Gastroesophageal sphincter (tissue), 4 donors: ENCODE data around the gene YKT6. TPM values are rescaled to one million over a fixed set of nuclear protein-coding genes. Genes with fewer than 3 reads are reported as not detected.

Source experiments
- ATAC-seq: fragments of 150-250 bp; one replicate; pipeline ENCODE4 v1.9.1; 2016; ENCODE audit warnings: mild to moderate bottlenecking, moderate library complexity
- H3K27ac ChIP-seq, 4 donors: fragments of 200-600 bp; sonication (generic) in 3 of 4; 1 replicate in 3 of 4; 2 replicates in 1 of 4; pipeline ENCODE4 v1.5.1; 2016 to 2019
- H3K27me3 ChIP-seq: fragments of 200-600 bp; sonication (generic); one replicate; pipeline ENCODE4 v1.5.1; 2019
- H3K36me3 ChIP-seq, 2 donors: fragments of 200-600 bp; sonication (generic); one replicate each; pipeline ENCODE4 v1.5.1; 2019; ENCODE audit warnings: control low read depth in 1 of 2
- H3K4me1 ChIP-seq, 3 donors: fragments of 200-600 bp; sonication (generic); 1 replicate in 2 of 3; 2 replicates in 1 of 3; pipeline ENCODE4 v1.5.1; 2016 to 2019; ENCODE audit warnings: control low read depth in 2 of 3
- H3K4me3 ChIP-seq, 2 donors: fragments of 200-600 bp; sonication (generic); one replicate each; pipeline ENCODE4 v1.5.1; 2019; ENCODE audit warnings: mild to moderate bottlenecking in 1 of 2, moderate library complexity in 1 of 2
- H3K9me3 ChIP-seq, 3 donors: fragments of 200-600 bp; sonication (generic); one replicate each; pipeline ENCODE4 v1.5.1; 2017 to 2019; ENCODE audit warnings: control low read depth in 2 of 3
- EP300 ChIP-seq: sonication (generic); formaldehyde crosslinking; IDR thresholded peaks from one replicate; pipeline ENCODE4 v1.6.1; 2017; ENCODE audit warnings: antibody characterized with exemption, mild to moderate bottlenecking
- POLR2A ChIP-seq, 2 donors: fragments of 450-650 bp; IDR thresholded peaks; one replicate each; pipeline ENCODE4 v1.6.1; 2017; ENCODE audit warnings: antibody characterized with exemption in 2 of 2, mild to moderate bottlenecking in 2 of 2, moderate library complexity in 1 of 2
- POLR2AphosphoS5 ChIP-seq: sonication (generic); formaldehyde crosslinking; IDR thresholded peaks from one replicate; pipeline ENCODE4 v1.6.1; 2017; ENCODE audit warnings: antibody characterized with exemption
- WGBS, 2 donors: methylation state at CpG; one replicate each; pipeline ENCODE4 v1.1.5; 2018; ENCODE audit warnings: low coverage in 1 of 2; 5-methylcytosine and 5-hydroxymethylcytosine counted together
- total RNA-seq, 4 donors: library from RNA; depleted of rRNA; stranded (reverse); fragments of >200 nt; gene quantifications; one replicate each; pipeline ENCODE4 v1.1.0, GENCODE V29; 2016
- TF ChIP-seq, protein P1 (sequence below), 4 experiments: fragments of 200-600 bp in 2 of 4; fragments of 450-650 bp in 2 of 4; sonication (generic) in 1 of 4; IDR thresholded peaks; one replicate each; pipeline ENCODE4 v1.5.1; 2017 to 2019; ENCODE audit warnings: antibody characterized with exemption in 4 of 4, mild to moderate bottlenecking in 2 of 4, moderate library complexity in 2 of 4

Gene YKT6
- total RNA-seq, 4 donors from 2014 or later: 50.2 to 79.2 (median 64.1) TPM

DNA sequence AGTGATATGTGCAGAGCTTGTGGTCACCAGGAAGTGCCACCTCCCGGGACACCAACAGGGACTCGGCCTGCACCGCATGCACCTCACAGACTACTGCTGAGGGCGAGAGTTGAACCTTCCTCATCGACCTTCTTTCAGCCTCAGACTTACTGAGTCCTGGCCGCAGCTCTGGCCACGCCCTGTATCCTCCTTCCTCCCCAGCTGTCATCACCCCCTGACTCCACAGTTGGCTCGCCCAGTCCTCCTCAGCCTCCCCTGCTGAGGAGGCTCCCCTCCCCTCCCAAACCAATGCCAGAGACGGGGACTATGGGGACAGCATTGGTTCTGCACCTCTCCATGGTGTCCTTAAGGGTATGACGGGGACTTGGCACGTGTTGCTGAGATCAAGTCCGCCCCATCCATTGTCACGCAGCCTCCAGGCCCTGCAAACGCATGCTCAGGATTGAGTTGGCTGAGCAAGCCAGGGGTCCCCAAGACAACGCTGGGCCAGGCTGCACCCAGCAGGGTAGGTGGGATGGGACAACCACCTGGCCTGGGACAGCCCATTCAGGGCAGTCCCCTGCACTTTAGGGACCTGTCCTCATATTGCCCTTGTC lies 49.0 kb downstream of the YKT6 start:
- no peak for TF ChIP-seq POLR2A (IDR thresholded peaks at IDR 0.05)
- no peak for TF ChIP-seq POLR2AphosphoS5
- no peak for TF ChIP-seq EP300
- TF ChIP-seq, protein P1, sequence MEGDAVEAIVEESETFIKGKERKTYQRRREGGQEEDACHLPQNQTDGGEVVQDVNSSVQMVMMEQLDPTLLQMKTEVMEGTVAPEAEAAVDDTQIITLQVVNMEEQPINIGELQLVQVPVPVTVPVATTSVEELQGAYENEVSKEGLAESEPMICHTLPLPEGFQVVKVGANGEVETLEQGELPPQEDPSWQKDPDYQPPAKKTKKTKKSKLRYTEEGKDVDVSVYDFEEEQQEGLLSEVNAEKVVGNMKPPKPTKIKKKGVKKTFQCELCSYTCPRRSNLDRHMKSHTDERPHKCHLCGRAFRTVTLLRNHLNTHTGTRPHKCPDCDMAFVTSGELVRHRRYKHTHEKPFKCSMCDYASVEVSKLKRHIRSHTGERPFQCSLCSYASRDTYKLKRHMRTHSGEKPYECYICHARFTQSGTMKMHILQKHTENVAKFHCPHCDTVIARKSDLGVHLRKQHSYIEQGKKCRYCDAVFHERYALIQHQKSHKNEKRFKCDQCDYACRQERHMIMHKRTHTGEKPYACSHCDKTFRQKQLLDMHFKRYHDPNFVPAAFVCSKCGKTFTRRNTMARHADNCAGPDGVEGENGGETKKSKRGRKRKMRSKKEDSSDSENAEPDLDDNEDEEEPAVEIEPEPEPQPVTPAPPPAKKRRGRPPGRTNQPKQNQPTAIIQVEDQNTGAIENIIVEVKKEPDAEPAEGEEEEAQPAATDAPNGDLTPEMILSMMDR (IDR thresholded peaks at IDR 0.05): no peak
- Histone ChIP-seq H3K4me3 (no peak overlapping the region), H3K27ac (no peak overlapping the region), H3K36me3 (no peaks in the 10 kb centered on the region), H3K27me3 (no peaks in the 10 kb centered on the region), H3K9me3 (no peaks in the 10 kb centered on the region), H3K4me1 (no peaks in the 10 kb centered on the region)
- ATAC-seq: no peak
- WGBS, 2 donors: 80 to 90% methylated on average over 1 to 7 of the region's 15 CpGs

- Histone ChIP-seq H3K4me3 (no peak overlapping the region), H3K27ac (no peak overlapping the region), H3K4me1 (peaks cover 0 to 3% (median 0%) of the 10 kb centered on the region in 3 donors), H3K36me3 (no peaks in the 10 kb centered on the region), H3K27me3 (no peaks in the 10 kb centered on the region), H3K9me3 (no peaks in the 10 kb centered on the region)
- TF ChIP-seq EP300: no peak
- TF ChIP-seq, protein P1 (IDR thresholded peaks at IDR 0.05): no peak
- TF ChIP-seq POLR2AphosphoS5: no peak
- TF ChIP-seq POLR2A (IDR thresholded peaks at IDR 0.05): no peak
- no CpG with 5 or more reads among the region's 10 CpGs for WGBS, 2 donors
- no peak for ATAC-seq
Measured at GRCh38 chr7:44251269-44251668, 50.5 kb downstream of the YKT6 start.

- 80% methylated on average over 1 of the region's 12 CpGs; no CpG with 5 or more reads in 1 of the 2 donors for WGBS, 2 donors
- Histone ChIP-seq H3K27ac (no peak overlapping the region), H3K27me3 (no peaks in the 10 kb centered on the region), H3K9me3 (no peaks in the 10 kb centered on the region), H3K4me1 (peaks cover 0 to 9% (median 0%) of the 10 kb centered on the region in 3 donors), H3K4me3 (no peak overlapping the region), H3K36me3 (no peaks in the 10 kb centered on the region)
- TF ChIP-seq POLR2A (IDR thresholded peaks at IDR 0.05): no peak
- TF ChIP-seq POLR2AphosphoS5: no peak
- TF ChIP-seq, protein P1 (IDR thresholded peaks at IDR 0.05): no peak
- no peak for TF ChIP-seq EP300
- no peak for ATAC-seq
Measured at GRCh38 chr7:44251881-44252280, 51.1 kb downstream of the YKT6 start.

GRCh38 chr7:44256459-44256858 lies 55.7 kb downstream of the YKT6 start:
- H3K27ac ChIP-seq: peak overlapping the region in 2 of 4 donors; percentile 76 to 80
- H3K4me1 ChIP-seq: peaks cover 10 to 50% (median 32%) of the 10 kb centered on the region in 3 donors
- H3K36me3 ChIP-seq: no peaks in the 10 kb centered on the region
- ATAC-seq: no peak
- TF ChIP-seq, protein P1 (IDR thresholded peaks at IDR 0.05): no peak
- no peak for TF ChIP-seq POLR2A (IDR thresholded peaks at IDR 0.05)
- no peak for TF ChIP-seq POLR2AphosphoS5
- no peak for TF ChIP-seq EP300
- H3K4me3 ChIP-seq: no peak overlapping the region
- no peaks in the 10 kb centered on the region for H3K27me3 ChIP-seq
- 100% methylated on average over 1 of the region's 5 CpGs; no CpG with 5 or more reads in 1 of the 2 donors for WGBS, 2 donors
- no peaks in the 10 kb centered on the region for H3K9me3 ChIP-seq

GRCh38 chr7:44257213-44257612 lies 56.4 kb downstream of the YKT6 start:
- Histone ChIP-seq H3K27me3 (no peaks in the 10 kb centered on the region), H3K27ac (peak overlapping the region in 3 of 4 donors; percentile 76 to 81 (median 80)), H3K9me3 (no peaks in the 10 kb centered on the region), H3K36me3 (no peaks in the 10 kb centered on the region), H3K4me3 (no peak overlapping the region), H3K4me1 (peaks cover 10 to 50% (median 32%) of the 10 kb centered on the region in 3 donors)
- WGBS, 2 donors: 100% methylated on average over 2 of the region's 6 CpGs
- TF ChIP-seq, protein P1 (IDR thresholded peaks at IDR 0.05): no peak
- TF ChIP-seq POLR2AphosphoS5 (no peak), POLR2A (IDR thresholded peaks at IDR 0.05) (no peak), EP300 (no peak)
- no peak for ATAC-seq
